ENCODE data around the gene CHCHD3. TPM values are rescaled to one million over a fixed set of nuclear protein-coding genes. Genes with fewer than 3 reads are reported as not detected.

CHCHD3 gene
- total RNA-seq, 2 donors from 2014 or later: 88.3 to 154 TPM

DNA sequence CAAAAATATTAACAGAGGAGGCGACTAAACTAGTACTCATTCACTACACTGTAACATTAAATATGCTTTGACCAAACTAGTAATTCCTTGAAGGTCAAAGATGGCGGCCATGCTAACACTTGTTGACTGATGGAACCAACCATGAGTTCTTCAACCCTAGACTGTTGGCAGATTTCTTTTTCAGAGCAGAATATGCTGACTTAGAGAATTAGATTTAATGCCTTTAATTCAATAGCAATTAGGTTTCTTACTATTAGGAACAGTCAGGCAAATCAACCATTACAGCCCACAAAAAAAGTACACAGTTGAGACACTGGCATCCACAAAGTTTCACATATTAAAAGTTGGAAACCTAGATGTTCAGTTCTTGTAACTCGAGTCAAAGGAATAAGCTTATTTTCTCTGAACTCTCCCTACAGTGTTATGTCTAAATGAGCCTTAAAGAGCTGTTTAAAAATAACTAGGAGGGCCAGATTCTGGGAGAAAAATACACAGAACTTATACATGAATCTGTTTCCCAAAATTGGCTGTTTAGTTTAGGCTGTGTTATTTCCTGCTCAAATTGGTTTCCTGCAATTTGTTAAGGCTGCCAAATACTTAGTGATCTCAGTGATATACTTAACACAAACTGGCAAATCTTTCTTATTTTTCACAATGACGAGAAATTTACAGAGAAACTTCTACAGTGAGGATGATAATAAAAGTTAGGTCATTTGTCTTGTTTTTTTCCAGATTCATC, 17.6 kb downstream of the CHCHD3 start:
- Histone ChIP-seq H3K27ac (no peak overlapping the region), H3K27me3 (no peaks in the 10 kb centered on the region), H3K4me1 (peaks cover 0 to 25% of the 10 kb centered on the region in 2 donors), H3K36me3 (peaks cover 14% of the 10 kb centered on the region), H3K4me3 (no peak overlapping the region), H3K9me3 (no peaks in the 10 kb centered on the region)
- no peak for DNase-seq (ENCODE audit: low spot score)
- TF ChIP-seq CTCF (IDR thresholded peaks at IDR 0.05): no peak

DNA sequence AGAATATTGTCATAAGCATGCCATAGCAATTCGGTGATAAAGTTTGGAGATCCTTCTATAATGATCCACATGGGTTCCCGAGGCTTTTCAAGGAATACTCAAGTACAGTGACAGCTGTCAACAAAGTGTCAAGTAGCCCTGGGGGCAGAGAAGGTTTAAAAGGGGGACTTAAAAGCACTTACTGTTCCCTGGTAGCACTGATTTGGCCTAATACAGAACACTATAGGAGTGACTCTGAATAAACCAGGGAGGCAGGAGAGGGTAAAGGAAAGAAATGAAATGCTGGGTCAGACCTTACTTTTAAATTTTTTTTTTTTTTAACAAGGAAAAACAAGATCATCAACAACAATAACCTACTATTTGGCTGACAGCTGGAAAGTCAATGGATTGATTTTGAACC, 20.1 kb downstream of the CHCHD3 start:
- DNase-seq (ENCODE audit: low spot score): no peak
- Histone ChIP-seq H3K27me3 (no peaks in the 10 kb centered on the region), H3K4me1 (peaks cover 0 to 25% of the 10 kb centered on the region in 2 donors), H3K4me3 (no peak overlapping the region), H3K36me3 (no peaks in the 10 kb centered on the region), H3K9me3 (no peaks in the 10 kb centered on the region), H3K27ac (no peak overlapping the region)
- no peak for TF ChIP-seq CTCF (IDR thresholded peaks at IDR 0.05)

GRCh38 chr7:133061357-133061756, 20.5 kb downstream of the CHCHD3 start:
- peak overlapping the region in 1 of 2 donors; percentile 19 for H3K27ac ChIP-seq
- H3K9me3 ChIP-seq: no peaks in the 10 kb centered on the region
- no peaks in the 10 kb centered on the region for H3K27me3 ChIP-seq
- peaks cover 0 to 29% of the 10 kb centered on the region in 2 donors for H3K4me1 ChIP-seq
- no peak for TF ChIP-seq CTCF (IDR thresholded peaks at IDR 0.05)
- no peak overlapping the region for H3K4me3 ChIP-seq
- no peaks in the 10 kb centered on the region for H3K36me3 ChIP-seq
- no peak for DNase-seq (ENCODE audit: low spot score)

DNA sequence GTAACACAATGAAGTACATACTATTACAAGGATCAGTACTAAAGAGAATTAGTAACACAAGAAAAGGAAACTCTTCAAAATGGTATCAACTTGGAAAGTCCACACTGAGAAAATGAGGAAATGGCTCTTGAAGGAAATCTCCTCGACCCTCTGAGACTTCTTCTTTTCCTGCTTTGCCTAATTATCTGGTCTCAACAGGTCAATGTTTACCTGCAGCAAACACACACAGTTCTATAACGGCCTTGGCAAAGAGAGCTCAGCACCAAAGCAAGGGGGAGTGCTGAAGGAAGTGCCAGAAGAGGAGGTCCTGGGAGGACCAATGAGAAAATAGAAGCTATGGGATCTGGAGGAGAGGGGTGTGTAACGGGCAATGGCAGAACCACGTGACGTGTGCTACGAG, 21.9 kb downstream of the CHCHD3 start:
- no peak for DNase-seq (ENCODE audit: low spot score)
- no peaks in the 10 kb centered on the region for H3K27me3 ChIP-seq
- peaks cover 0 to 36% of the 10 kb centered on the region in 2 donors for H3K4me1 ChIP-seq
- H3K9me3 ChIP-seq: no peaks in the 10 kb centered on the region
- no peak for TF ChIP-seq CTCF (IDR thresholded peaks at IDR 0.05)
- H3K27ac ChIP-seq: no peak overlapping the region
- H3K4me3 ChIP-seq: no peak overlapping the region
- H3K36me3 ChIP-seq: no peaks in the 10 kb centered on the region

GRCh38 chr7:133059263-133059662, 22.6 kb downstream of the CHCHD3 start:
- no peak for TF ChIP-seq CTCF (IDR thresholded peaks at IDR 0.05)
- H3K4me3 ChIP-seq: no peak overlapping the region
- H3K4me1 ChIP-seq: peaks cover 0 to 38% of the 10 kb centered on the region in 2 donors
- H3K9me3 ChIP-seq: no peaks in the 10 kb centered on the region
- no peak for DNase-seq (ENCODE audit: low spot score)
- H3K27ac ChIP-seq: no peak overlapping the region
- H3K36me3 ChIP-seq: no peaks in the 10 kb centered on the region
- peaks cover 0 to 1% of the 10 kb centered on the region in 2 donors for H3K27me3 ChIP-seq
